GM12892 (cell line): ENCODE results near the gene SLC6A20.

Source experiments
- DNase-seq: peaks from one replicate; pipeline ENCODE4 v3.0.0; 2011; ENCODE audit not compliant: insufficient read length
- FAIRE-seq: peaks from 2 replicates; lab custom pipeline; 2011; peaks lifted over from hg19 to GRCh38; lab: Jason Lieb, UNC
- POLR2A ChIP-seq: IDR thresholded peaks from 2 replicates; pipeline ENCODE4 v1.6.1; 2011; ENCODE audit warnings: low read depth, low read length, control low read depth
- POLR2AphosphoS5 ChIP-seq: IDR thresholded peaks from 2 replicates; pipeline ENCODE4 v1.6.1; 2011; ENCODE audit warnings: low read depth, low read length, control low read depth
- TAF1 ChIP-seq: IDR thresholded peaks from 2 replicates; pipeline ENCODE4 v1.6.1; 2011; ENCODE audit warnings: low read depth, mild to moderate bottlenecking, control low read depth, low read length, borderline replicate concordance

Gene SLC6A20

DNA sequence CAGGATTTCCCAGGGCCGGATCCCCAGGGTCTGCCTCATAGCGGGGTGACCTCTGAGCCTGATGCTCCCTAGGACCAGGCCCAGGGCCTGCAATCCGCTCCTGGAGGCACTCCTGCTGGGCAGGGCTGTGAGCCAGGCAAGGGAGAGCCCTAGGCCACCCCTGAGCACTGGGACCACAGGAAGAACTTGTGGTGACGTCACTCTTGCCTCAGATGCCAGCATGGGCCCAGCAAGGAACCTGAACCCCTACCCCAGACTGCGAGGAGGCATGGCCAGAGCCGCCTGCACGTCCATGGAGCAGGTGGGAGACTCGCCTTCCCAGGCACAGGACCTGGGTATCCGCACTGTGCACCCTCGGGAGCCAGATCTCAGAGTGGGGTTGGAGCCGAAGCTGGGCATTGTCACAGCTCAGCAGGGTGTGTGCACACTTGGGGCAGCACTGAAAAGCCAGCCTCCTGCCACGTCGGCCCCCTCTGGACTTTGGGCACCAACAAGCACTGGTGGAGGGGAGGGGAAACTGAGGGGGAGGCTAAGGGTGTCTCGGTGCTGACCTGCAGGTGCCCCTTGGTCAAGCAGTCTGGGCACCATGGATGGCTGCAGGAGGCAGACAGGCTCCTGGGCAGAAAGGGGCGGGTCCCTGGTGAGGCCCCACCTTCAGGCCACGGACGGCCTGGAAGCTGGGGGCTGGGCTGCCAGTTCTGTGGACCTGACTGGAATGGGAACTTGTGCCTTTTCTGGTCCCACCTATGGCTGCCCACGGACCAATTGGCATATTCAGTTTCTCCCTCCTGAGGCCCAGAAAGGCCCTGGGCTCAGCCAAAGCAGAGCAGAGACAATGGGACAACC lies 49.3 kb downstream of the SLC6A20 start:
- TF ChIP-seq POLR2AphosphoS5: no peak
- no peak for DNase-seq
- FAIRE-seq: no peak

GRCh38 chr3:45746165-45746776 lies 50.1 kb downstream of the SLC6A20 start:
- TF ChIP-seq TAF1 (no peak), POLR2AphosphoS5 (no peak), POLR2A (no peak)
- no peak for DNase-seq
- FAIRE-seq: no peak

GRCh38 chr3:45742461-45743089 lies 53.8 kb downstream of the SLC6A20 start:
- TF ChIP-seq POLR2AphosphoS5 (no peak), POLR2A (no peak), TAF1 (no peak)
- no peak for FAIRE-seq
- DNase-seq: no peak

DNA sequence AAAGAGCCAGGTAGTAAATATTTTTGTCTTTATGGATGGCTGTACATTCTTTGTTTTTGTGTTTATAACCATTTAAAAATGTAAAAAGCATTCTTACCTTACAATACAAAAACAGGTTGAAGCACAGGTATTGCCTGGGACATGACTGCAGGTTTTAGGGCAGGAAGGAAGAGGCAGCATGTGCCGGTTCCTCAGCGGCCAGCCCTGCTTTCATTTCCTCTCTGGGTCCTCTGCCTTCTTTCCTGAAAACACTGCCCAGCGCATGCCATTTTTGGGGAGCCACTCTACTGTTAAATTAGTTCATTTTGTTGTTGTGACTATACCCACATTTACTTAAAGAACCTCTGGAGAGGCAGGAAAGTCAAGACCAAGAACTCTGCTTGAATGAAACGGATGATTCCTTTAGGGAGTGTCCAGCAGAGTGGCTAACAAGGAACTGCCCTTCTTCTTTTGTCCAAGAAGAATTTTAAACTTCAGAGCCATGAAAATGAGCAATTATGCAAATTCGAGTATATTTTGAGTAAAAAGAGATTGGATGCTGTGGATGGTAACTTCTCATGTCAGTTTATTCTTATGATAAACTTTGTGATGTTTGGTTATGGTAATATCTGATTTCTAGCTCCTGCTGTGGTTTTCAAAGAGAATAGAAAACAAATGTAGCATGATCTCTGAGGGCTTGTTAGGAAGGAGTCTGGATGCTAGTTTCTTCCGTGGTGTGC lies 54.4 kb downstream of the SLC6A20 start:
- FAIRE-seq (no peak), DNase-seq (no peak)
- no peak for TF ChIP-seq POLR2AphosphoS5
- no peak for TF ChIP-seq TAF1
- TF ChIP-seq POLR2A: no peak

DNA sequence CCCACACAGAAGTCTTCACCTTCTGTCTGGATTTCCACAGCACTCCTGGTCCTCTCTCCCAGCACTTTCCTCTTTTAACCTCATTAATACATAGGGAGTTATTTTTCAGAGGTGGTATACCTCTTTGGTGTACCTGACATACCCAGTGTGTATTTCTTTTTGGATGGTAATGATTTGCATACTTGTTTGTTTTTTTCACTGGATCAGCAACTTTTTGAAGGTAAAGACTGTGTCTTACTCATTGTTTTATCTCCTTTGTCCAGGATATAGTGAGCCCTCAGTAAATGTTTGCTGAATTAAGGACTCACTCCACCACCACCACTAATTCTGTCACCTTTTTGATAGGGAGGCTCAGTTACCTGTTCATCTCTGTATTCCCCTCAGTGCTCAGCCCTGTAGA lies 55.1 kb downstream of the SLC6A20 start:
- DNase-seq (no peak), FAIRE-seq (no peak)
- TF ChIP-seq TAF1: no peak
- TF ChIP-seq POLR2A: no peak
- TF ChIP-seq POLR2AphosphoS5: no peak

DNA sequence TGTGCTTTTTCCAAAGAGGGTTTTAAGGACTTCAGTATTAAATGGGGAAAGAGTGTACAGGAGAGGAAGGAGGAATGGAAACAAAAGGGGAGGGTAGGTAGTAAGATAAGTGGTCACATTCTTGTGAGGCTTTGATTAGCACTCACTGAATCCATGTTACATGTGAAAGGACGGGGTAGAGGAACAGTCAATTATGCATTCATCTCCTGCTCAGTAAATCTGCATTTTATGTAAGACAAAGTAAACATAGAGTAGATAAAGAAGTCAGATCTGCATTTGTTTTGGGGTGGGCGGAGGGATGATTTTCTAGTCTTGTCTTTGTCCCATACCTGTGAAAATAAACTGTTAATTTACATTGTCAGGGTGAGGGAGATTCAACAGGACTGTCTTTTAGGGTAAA lies 56.3 kb downstream of the SLC6A20 start:
- TF ChIP-seq POLR2A (no peak), TAF1 (no peak), POLR2AphosphoS5 (no peak)
- FAIRE-seq: no peak

GRCh38 chr3:45737234-45737633 lies 59.1 kb downstream of the SLC6A20 start:
- DNase-seq: no peak
- FAIRE-seq: no peak
- no peak for TF ChIP-seq POLR2A
- no peak for TF ChIP-seq POLR2AphosphoS5
- TF ChIP-seq TAF1: no peak

More for the DNA sequence above, 56.3 kb downstream of the SLC6A20 start:
- no peak for DNase-seq

- DNase-seq: no peak
- FAIRE-seq: no peak
- TF ChIP-seq POLR2A (no peak), TAF1 (no peak), POLR2AphosphoS5 (no peak)
Observed at GRCh38 chr3:45736707-45737106, 59.6 kb downstream of the SLC6A20 start.

DNA sequence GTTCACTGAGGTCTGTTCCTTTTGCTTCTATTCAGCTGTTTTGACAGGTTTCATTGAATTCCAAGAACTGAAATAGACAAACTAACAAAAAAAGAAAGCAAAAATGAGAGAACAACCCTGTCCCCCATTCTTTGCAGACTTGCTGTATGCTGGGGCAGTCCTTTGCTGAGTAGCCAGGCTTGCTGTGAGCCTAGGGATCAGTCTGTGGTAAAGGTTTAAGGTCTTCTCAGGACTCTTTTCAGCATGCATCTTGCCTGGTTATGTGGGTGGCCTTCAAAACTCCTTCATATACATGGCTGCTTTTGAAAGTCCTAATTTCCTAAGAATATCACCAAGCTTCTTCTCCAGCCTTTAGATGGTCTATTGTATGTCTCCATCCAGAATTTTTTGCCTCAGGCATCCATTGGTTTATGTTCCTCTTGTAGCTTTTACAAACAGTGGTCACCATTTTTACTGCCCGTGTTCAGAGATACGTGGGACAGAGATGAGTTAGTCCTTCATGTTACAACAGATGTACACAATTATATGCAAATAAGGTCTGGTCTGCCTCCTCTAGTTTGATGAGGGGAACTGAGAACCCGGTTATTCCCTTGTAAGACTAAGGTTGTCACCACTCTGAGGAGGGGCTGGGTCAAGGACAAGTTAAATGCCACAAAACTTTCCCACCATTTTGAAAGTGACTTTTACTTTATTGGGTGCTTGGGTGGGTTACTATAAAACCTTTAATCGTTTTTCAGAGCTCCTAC lies 65.8 kb downstream of the SLC6A20 start:
- no peak for DNase-seq
- FAIRE-seq: peak; percentile 94
- TF ChIP-seq TAF1 (no peak), POLR2AphosphoS5 (no peak), POLR2A (no peak)

GRCh38 chr3:45729614-45730013 lies 66.7 kb downstream of the SLC6A20 start:
- FAIRE-seq: no peak
- DNase-seq: no peak
- TF ChIP-seq POLR2A (no peak), POLR2AphosphoS5 (no peak), TAF1 (no peak)

DNA sequence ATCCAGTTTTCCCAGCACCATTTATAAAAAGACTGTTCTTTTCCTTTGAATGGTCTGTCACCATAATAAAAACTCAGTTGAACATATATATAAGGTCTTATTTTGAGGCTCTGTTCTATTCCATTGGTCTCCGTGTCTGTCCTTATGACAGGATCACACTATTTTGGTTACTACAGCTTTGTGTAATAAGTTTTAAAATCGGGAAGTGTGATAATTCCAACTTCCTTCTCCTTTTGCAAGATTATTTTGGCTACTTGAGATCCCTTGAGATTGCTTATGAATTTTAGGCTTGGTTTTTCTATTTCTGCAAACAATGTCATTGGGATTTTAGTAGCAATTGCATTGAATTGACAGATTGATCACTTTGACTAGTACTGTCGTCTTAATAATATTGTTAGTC lies 71.4 kb downstream of the SLC6A20 start:
- FAIRE-seq (no peak), DNase-seq (no peak)
- TF ChIP-seq POLR2AphosphoS5: no peak
- TF ChIP-seq TAF1: no peak
- no peak for TF ChIP-seq POLR2A
